NCI-H128 (cell line): Measurements from ENCODE around the gene CD6.
A peak's percentile ranks its signal among the peaks of the same experiment; 100 is the strongest.

Experiments used
- DNase-seq: peaks from one replicate; lab custom pipeline; 2025; ENCODE audit not compliant: unreplicated experiment; lab: John Stamatoyannopoulos, UW

The CD6 gene

GRCh38 chr11:60982184-60982583 is 10.7 kb downstream of the CD6 start:
- DNase-seq, result no peak

GRCh38 chr11:60984149-60984548 is 12.7 kb downstream of the CD6 start:
- no peak for DNase-seq

GRCh38 chr11:60984636-60985035 is 13.2 kb downstream of the CD6 start:
- DNase-seq, result no peak

- no peak for DNase-seq
Observed at GRCh38 chr11:60985501-60985900, 14.0 kb downstream of the CD6 start.

- DNase-seq, result no peak
Observed at GRCh38 chr11:60985991-60986915, 14.8 kb downstream of the CD6 start.

- DNase-seq, result no peak
Observed at GRCh38 chr11:60987577-60988277, 16.2 kb downstream of the CD6 start.

- DNase-seq, result no peak
Observed at GRCh38 chr11:60988658-60989057, 17.2 kb downstream of the CD6 start.

- no peak for DNase-seq
Observed at GRCh38 chr11:60989093-60989650, 17.7 kb downstream of the CD6 start.

GRCh38 chr11:60991457-60991856 is 20.0 kb downstream of the CD6 start:
- no peak for DNase-seq

- DNase-seq, result no peak
Observed at GRCh38 chr11:60992842-60993409, 21.4 kb downstream of the CD6 start.

GRCh38 chr11:60993615-60994014 is 22.1 kb downstream of the CD6 start:
- no peak for DNase-seq

- DNase-seq, result no peak
Observed at GRCh38 chr11:60994541-60995080, 23.1 kb downstream of the CD6 start.

GRCh38 chr11:60995798-60996197 is 24.3 kb downstream of the CD6 start:
- DNase-seq, result no peak

- no peak for DNase-seq
Observed at GRCh38 chr11:60996381-60997138, 25.1 kb downstream of the CD6 start.

- DNase-seq, result no peak
Observed at GRCh38 chr11:61000426-61000825, 28.9 kb downstream of the CD6 start.

GRCh38 chr11:61001931-61002330 is 30.5 kb downstream of the CD6 start:
- DNase-seq, result no peak

GRCh38 chr11:61002598-61002997 is 31.1 kb downstream of the CD6 start:
- DNase-seq, result no peak

GRCh38 chr11:61004180-61004611 is 32.7 kb downstream of the CD6 start:
- peak; percentile 21 for DNase-seq

GRCh38 chr11:61004761-61005181 is 33.3 kb downstream of the CD6 start:
- no peak for DNase-seq

- no peak for DNase-seq
Observed at GRCh38 chr11:61007383-61007955, 36.0 kb downstream of the CD6 start.
